IMR-90 (cell line): ENCODE results near the gene SLC43A2. TPM values are rescaled to one million over a fixed set of nuclear protein-coding genes. Genes with fewer than 3 reads are reported as not detected.

ENCODE experiments used
- ATAC-seq: fragments of 200-7000 bp; cut with Tn5 transposase; 2 replicates; pipeline ENCODE4 v1.9.1; 2020; ENCODE audit warnings: low read depth, mild to moderate bottlenecking, moderate library complexity
- BruUV-seq: library from RNA; stranded (reverse); fragments of 400-500 nt; replicated peaks from 2 replicates; lab custom pipeline; 2021; lab: Mats Ljungman, UMichigan
- CTCF ChIA-PET: fragments of 300-600 bp; formaldehyde crosslinking; extraction: SDS; loops from one replicate; lab custom pipeline; 2021; ENCODE audit warnings: antibody characterized with exemption; lab: Yijun Ruan, JAX
- POLR2A ChIA-PET: fragments of 300-600 bp; sonication (Branson Sonifier 250); formaldehyde crosslinking; loops from one replicate; lab custom pipeline; 2022; ENCODE audit warnings: antibody characterized with exemption; ENCODE audit not compliant: unreplicated experiment; lab: Charles Lee
- DNase-seq: peaks from one replicate; pipeline ENCODE4 v3.0.0; 2013
- H2AFZ ChIP-seq: replicated peaks from 2 replicates; pipeline ENCODE3; 2013; ENCODE audit warnings: low read length, mild to moderate bottlenecking; ENCODE audit not compliant: poor library complexity
- H2AK5ac ChIP-seq: 2 replicates; pipeline ENCODE4 v1.6.1; 2013; ENCODE audit warnings: low read depth, low read length, inconsistent platforms
- H2AK9ac ChIP-seq: replicated peaks from 2 replicates; pipeline ENCODE3; 2013; ENCODE audit warnings: mild to moderate bottlenecking, low read depth, low read length, moderate library complexity; ENCODE audit not compliant: poor library complexity
- H2BK120ac ChIP-seq: 2 replicates; pipeline ENCODE4 v1.6.1; 2013; ENCODE audit warnings: low read depth, low read length, inconsistent platforms
- H2BK15ac ChIP-seq: 3 replicates; pipeline ENCODE4 v1.6.1; 2013; ENCODE audit warnings: low read depth, low read length, inconsistent platforms
- H2BK20ac ChIP-seq: 2 replicates; pipeline ENCODE4 v1.6.1; 2013; ENCODE audit warnings: low read depth, mild to moderate bottlenecking, inconsistent platforms, low read length, moderate library complexity
- H2BK5ac ChIP-seq: 2 replicates; pipeline ENCODE4 v1.6.1; 2013; ENCODE audit warnings: mild to moderate bottlenecking, low read depth, low read length, inconsistent platforms; ENCODE audit not compliant: poor library complexity, severe bottlenecking
- H3K14ac ChIP-seq: replicated peaks from 2 replicates; pipeline ENCODE4 v1.6.1; 2013; ENCODE audit warnings: low read depth, low read length, inconsistent platforms
- H3K18ac ChIP-seq: 2 replicates; pipeline ENCODE4 v1.6.1; 2013; ENCODE audit warnings: low read depth, low read length, control low read depth
- H3K23ac ChIP-seq: 2 replicates; pipeline ENCODE4 v1.6.1; 2013; ENCODE audit warnings: low read depth, low read length, inconsistent platforms
- H3K27ac ChIP-seq: 2 replicates; pipeline ENCODE4 v1.5.1; 2013; ENCODE audit warnings: mild to moderate bottlenecking, control low read depth, low read length; ENCODE audit not compliant: insufficient read depth
- H3K27me3 ChIP-seq: 2 replicates; pipeline ENCODE4 v1.6.1; 2013; ENCODE audit warnings: low read length; ENCODE audit not compliant: control insufficient read depth, insufficient read depth
- H3K36me3 ChIP-seq: 2 replicates; pipeline ENCODE4 v1.6.1; 2013; ENCODE audit warnings: low read length, mixed read lengths; ENCODE audit not compliant: control insufficient read depth, insufficient read depth
- H3K4ac ChIP-seq: 2 replicates; pipeline ENCODE4 v1.6.1; 2013; ENCODE audit warnings: low read depth, low read length, inconsistent platforms
- H3K4me1 ChIP-seq: 2 replicates; pipeline ENCODE4 v1.6.1; 2013; ENCODE audit warnings: low read length, mixed read lengths; ENCODE audit not compliant: control insufficient read depth, insufficient read depth
- H3K4me2 ChIP-seq: 2 replicates; pipeline ENCODE4 v1.6.1; 2013; ENCODE audit warnings: low read depth, mild to moderate bottlenecking, control low read depth, low read length, moderate library complexity
- H3K4me3 ChIP-seq: 2 replicates; pipeline ENCODE4 v1.5.1; 2013; ENCODE audit warnings: low read depth, mild to moderate bottlenecking, control low read depth, low read length, moderate library complexity; ENCODE audit not compliant: insufficient read depth
- H3K56ac ChIP-seq: 2 replicates; pipeline ENCODE4 v1.6.1; 2013; ENCODE audit warnings: low read length, inconsistent platforms; ENCODE audit not compliant: insufficient read depth; ENCODE audit errors: extremely low read depth
- H3K79me1 ChIP-seq, 2 experiments: 2 replicates each; pipeline ENCODE4 v1.6.1; 2013; ENCODE audit warnings: low read length in 2 of 2, inconsistent platforms in 1 of 2, low read depth in 1 of 2
- H3K9ac ChIP-seq: 2 replicates; pipeline ENCODE4 v1.6.1; 2013; ENCODE audit warnings: low read depth, low read length, control low read depth
- H3K9me1 ChIP-seq: 2 replicates; pipeline ENCODE4 v1.6.1; 2013; ENCODE audit warnings: low read length, inconsistent platforms; ENCODE audit not compliant: insufficient read depth
- H3K9me3 ChIP-seq: 2 replicates; pipeline ENCODE4 v1.6.1; 2013; ENCODE audit warnings: low read length; ENCODE audit not compliant: control insufficient read depth, insufficient read depth
- H4K20me1 ChIP-seq: 2 replicates; pipeline ENCODE4 v1.6.1; 2013; ENCODE audit warnings: low read length, inconsistent platforms; ENCODE audit not compliant: insufficient read depth
- H4K5ac ChIP-seq: 2 replicates; pipeline ENCODE4 v1.6.1; 2013; ENCODE audit warnings: mild to moderate bottlenecking, low read depth, low read length, control low read depth
- H4K8ac ChIP-seq, 2 experiments: 2 replicates each; pipeline ENCODE4 v1.6.1; 2013; ENCODE audit warnings: low read depth in 2 of 2, low read length in 2 of 2, control low read depth in 1 of 2, inconsistent platforms in 1 of 2
- H4K91ac ChIP-seq: 2 replicates; pipeline ENCODE4 v1.6.1; 2013; ENCODE audit warnings: low read depth, low read length, inconsistent platforms; ENCODE audit not compliant: insufficient read depth
- RCOR1 ChIP-seq: IDR thresholded peaks from 2 replicates; pipeline ENCODE4 v1.6.1; 2012; ENCODE audit warnings: mild to moderate bottlenecking, low read length, improper control_type of control experiment; ENCODE audit not compliant: insufficient replicate concordance
- WGBS, 2 experiments: methylation state at CpG; one replicate each; pipeline versions ENCODE4 v1.1.5 to v1.1.7; 2013; ENCODE audit warnings: missing lambda C conversion rate in 2 of 2; ENCODE audit not compliant: insufficient read length in 1 of 2; ENCODE audit errors: extremely low coverage in 2 of 2; 5-methylcytosine and 5-hydroxymethylcytosine counted together
- dilution Hi-C: fragments of 300-500 bp; cut with HindIII; formaldehyde crosslinking; loops from one replicate; pipeline ENCODE4 v1.14.3; 2018; ENCODE audit warnings: low sequenced_read_pairs; ENCODE audit not compliant: unreplicated experiment
- in situ Hi-C: fragments of 300-500 bp; cut with MboI; formaldehyde crosslinking; loops from 3 replicates; pipeline ENCODE4 v1.14.3; 2019; ENCODE audit warnings: low sequenced_read_pairs, inconsistent platforms, mixed read lengths
- intact Hi-C: fragments of 100-400 bp; cut with micrococcal nuclease; formaldehyde crosslinking; loops from 2 replicates; pipeline ENCODE4 v1.10.0; 2022
- polyA plus RNA-seq, 3 experiments: library from polyadenylated mRNA; depleted of rRNA; stranded (reverse); fragments of >200 nt; gene quantifications; 2 replicates each; pipeline ENCODE4 v1.2.3, GENCODE V29; 2012; ENCODE audit warnings: low replicate concordance in 1 of 3
- total RNA-seq: library from RNA; depleted of rRNA; stranded (reverse); fragments of >200 nt; gene quantifications from 2 replicates; pipeline ENCODE4 v1.2.3, GENCODE V29; 2012

SLC43A2 gene
- total and polyA plus RNA-seq, 2 of the 4 experiments (the other 2 are of a cell fraction): 3.8 to 9.0 TPM

GRCh38 chr17:1621273-1621954, 7.2 kb downstream of the SLC43A2 start:
- Histone ChIP-seq H4K5ac (no peak overlapping the region), H3K4me1 (peaks cover 4% of the 10 kb centered on the region), H4K8ac (no peak overlapping the region), H3K9me3 (no peaks in the 10 kb centered on the region), H3K79me1 (no peaks in the 10 kb centered on the region), H3K18ac (no peak overlapping the region), H3K9me1 (no peaks in the 10 kb centered on the region), H2AFZ (no peak overlapping the region), H3K27me3 (no peaks in the 10 kb centered on the region), H3K56ac (no peak overlapping the region), H3K14ac (no peak overlapping the region), H3K4me3 (no peak overlapping the region), H3K9ac (no peak overlapping the region), H2BK5ac (no peak overlapping the region), H2BK15ac (no peak overlapping the region), H3K36me3 (no peaks in the 10 kb centered on the region), H3K27ac (no peak overlapping the region), H4K20me1 (no peaks in the 10 kb centered on the region), H2AK9ac (no peak overlapping the region), H2BK20ac (no peak overlapping the region), H3K4me2 (no peak overlapping the region), H4K91ac (no peak overlapping the region), H3K4ac (no peak overlapping the region), H2AK5ac (no peak overlapping the region), H3K23ac (no peak overlapping the region), H2BK120ac (no peak overlapping the region)
- TF ChIP-seq RCOR1: no peak
- POLR2A ChIA-PET: no interaction called here
- CTCF ChIA-PET: no interaction called here
- no peak for ATAC-seq
- intact Hi-C loops: no loop called here
- in situ Hi-C loops: no loop called here
- dilution Hi-C loops: no loop called here
- BruUV-seq: no TSS peak
- WGBS, 2 experiments: 79% methylated on average over 11 of the region's 22 CpGs; no CpG with 5 or more reads in 1 of the 2 experiments
- DNase-seq: no peak
